ENCODE results near the gene PUS7L.

The PUS7L gene

GRCh38 chr12:43795716-43796280, 37.2 kb upstream of the PUS7L start:
- DNase-seq (ENCODE audit: extremely low read depth, low read depth): no peak

GRCh38 chr12:43789941-43790340, 31.4 kb upstream of the PUS7L start:
- no peak for TF ChIP-seq CTCF (IDR thresholded peaks at IDR 0.05; ENCODE audit: low read depth, low read length, missing control alignments)
- no peak overlapping the region for H3K4me3 ChIP-seq (replicated peaks; ENCODE audit: low read depth, low read length)
- DNase-seq (ENCODE audit: extremely low read depth, low read depth): no peak

More at GRCh38 chr12:43795716-43796280, 37.2 kb upstream of the PUS7L start:
- no peak for TF ChIP-seq CTCF (IDR thresholded peaks at IDR 0.05; ENCODE audit: low read depth, low read length, missing control alignments)
- no peak overlapping the region for H3K4me3 ChIP-seq (replicated peaks; ENCODE audit: low read depth, low read length)

- TF ChIP-seq CTCF (IDR thresholded peaks at IDR 0.05; ENCODE audit: low read depth, low read length, missing control alignments): no peak
- no peak overlapping the region for H3K4me3 ChIP-seq (replicated peaks; ENCODE audit: low read depth, low read length)
- DNase-seq (ENCODE audit: extremely low read depth, low read depth): no peak
Measured at GRCh38 chr12:43786899-43787693, 28.5 kb upstream of the PUS7L start.

- no peak for DNase-seq (ENCODE audit: extremely low read depth, low read depth)
Measured at GRCh38 chr12:43776498-43776897, 17.9 kb upstream of the PUS7L start.

GRCh38 chr12:43766291-43766690, 7.7 kb upstream of the PUS7L start:
- DNase-seq (ENCODE audit: extremely low read depth, low read depth): no peak
- no peak for TF ChIP-seq CTCF (IDR thresholded peaks at IDR 0.05; ENCODE audit: low read depth, low read length, missing control alignments)
- no peak overlapping the region for H3K4me3 ChIP-seq (replicated peaks; ENCODE audit: low read depth, low read length)

More at GRCh38 chr12:43776498-43776897, 17.9 kb upstream of the PUS7L start:
- TF ChIP-seq CTCF (IDR thresholded peaks at IDR 0.05; ENCODE audit: low read depth, low read length, missing control alignments): peak; percentile 52
- H3K4me3 ChIP-seq (replicated peaks; ENCODE audit: low read depth, low read length): no peak overlapping the region

GRCh38 chr12:43764528-43764927, 5.9 kb upstream of the PUS7L start:
- TF ChIP-seq CTCF (IDR thresholded peaks at IDR 0.05; ENCODE audit: low read depth, low read length, missing control alignments): no peak
- H3K4me3 ChIP-seq (replicated peaks; ENCODE audit: low read depth, low read length): no peak overlapping the region

More at GRCh38 chr12:43764528-43764927, 5.9 kb upstream of the PUS7L start:
- DNase-seq (ENCODE audit: extremely low read depth, low read depth): no peak
